Fibroblast of villous mesenchyme (primary cell): Measurements from ENCODE around the gene CCDC192. TPM values are rescaled to one million over a fixed set of nuclear protein-coding genes. Genes with fewer than 3 reads are reported as not detected.

Experiments
- DNase-seq: peaks from one replicate; pipeline ENCODE4 v3.0.0-alpha.2; 2010; ENCODE audit warnings: low read depth
- H3K4me3 ChIP-seq: 2 replicates; pipeline ENCODE4 v1.5.1; 2011; ENCODE audit warnings: low read depth, mild to moderate bottlenecking, low read length
- total RNA-seq: library from RNA; depleted of rRNA; stranded (reverse); fragments of >200 nt; gene quantifications from 2 replicates; pipeline ENCODE4 v1.2.3, GENCODE V29; 2012
- TF ChIP-seq, protein P1 (sequence below): IDR thresholded peaks from 2 replicates; pipeline ENCODE4 v1.5.1; 2012; ENCODE audit warnings: low read depth, mild to moderate bottlenecking, low read length; ENCODE audit not compliant: insufficient read depth

Gene CCDC192
- total RNA-seq, 1 donor, result not detected

DNA sequence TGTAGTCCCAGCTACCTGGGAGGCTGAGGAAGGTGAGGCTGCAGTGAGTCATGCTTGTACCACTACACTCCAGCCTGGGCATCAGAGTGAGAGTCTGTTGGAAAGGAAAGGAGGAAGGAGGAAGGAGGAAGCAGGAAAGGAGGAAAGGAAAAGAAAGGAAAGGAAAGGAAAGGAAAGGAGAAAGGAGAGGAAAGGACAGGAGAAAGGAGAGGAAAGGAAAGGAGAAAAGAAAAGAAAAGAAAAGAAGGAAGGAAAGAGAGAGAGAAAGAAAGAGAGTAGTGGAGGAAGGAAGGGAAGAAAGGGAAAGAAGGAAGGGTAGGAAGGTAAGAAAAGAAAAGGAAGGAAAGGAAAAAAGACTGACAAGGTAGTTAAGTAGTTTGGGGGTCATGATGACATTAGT lies 217.7 kb downstream of the CCDC192 start:
- no peak for DNase-seq
- TF ChIP-seq, protein P1, sequence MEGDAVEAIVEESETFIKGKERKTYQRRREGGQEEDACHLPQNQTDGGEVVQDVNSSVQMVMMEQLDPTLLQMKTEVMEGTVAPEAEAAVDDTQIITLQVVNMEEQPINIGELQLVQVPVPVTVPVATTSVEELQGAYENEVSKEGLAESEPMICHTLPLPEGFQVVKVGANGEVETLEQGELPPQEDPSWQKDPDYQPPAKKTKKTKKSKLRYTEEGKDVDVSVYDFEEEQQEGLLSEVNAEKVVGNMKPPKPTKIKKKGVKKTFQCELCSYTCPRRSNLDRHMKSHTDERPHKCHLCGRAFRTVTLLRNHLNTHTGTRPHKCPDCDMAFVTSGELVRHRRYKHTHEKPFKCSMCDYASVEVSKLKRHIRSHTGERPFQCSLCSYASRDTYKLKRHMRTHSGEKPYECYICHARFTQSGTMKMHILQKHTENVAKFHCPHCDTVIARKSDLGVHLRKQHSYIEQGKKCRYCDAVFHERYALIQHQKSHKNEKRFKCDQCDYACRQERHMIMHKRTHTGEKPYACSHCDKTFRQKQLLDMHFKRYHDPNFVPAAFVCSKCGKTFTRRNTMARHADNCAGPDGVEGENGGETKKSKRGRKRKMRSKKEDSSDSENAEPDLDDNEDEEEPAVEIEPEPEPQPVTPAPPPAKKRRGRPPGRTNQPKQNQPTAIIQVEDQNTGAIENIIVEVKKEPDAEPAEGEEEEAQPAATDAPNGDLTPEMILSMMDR, result no peak

GRCh38 chr5:127922603-127923002 lies 219.4 kb downstream of the CCDC192 start:
- TF ChIP-seq, protein P1, result no peak
- no peak overlapping the region for H3K4me3 ChIP-seq
- DNase-seq, result no peak

More for the DNA sequence above, 217.7 kb downstream of the CCDC192 start:
- H3K4me3 ChIP-seq, result no peak overlapping the region

DNA sequence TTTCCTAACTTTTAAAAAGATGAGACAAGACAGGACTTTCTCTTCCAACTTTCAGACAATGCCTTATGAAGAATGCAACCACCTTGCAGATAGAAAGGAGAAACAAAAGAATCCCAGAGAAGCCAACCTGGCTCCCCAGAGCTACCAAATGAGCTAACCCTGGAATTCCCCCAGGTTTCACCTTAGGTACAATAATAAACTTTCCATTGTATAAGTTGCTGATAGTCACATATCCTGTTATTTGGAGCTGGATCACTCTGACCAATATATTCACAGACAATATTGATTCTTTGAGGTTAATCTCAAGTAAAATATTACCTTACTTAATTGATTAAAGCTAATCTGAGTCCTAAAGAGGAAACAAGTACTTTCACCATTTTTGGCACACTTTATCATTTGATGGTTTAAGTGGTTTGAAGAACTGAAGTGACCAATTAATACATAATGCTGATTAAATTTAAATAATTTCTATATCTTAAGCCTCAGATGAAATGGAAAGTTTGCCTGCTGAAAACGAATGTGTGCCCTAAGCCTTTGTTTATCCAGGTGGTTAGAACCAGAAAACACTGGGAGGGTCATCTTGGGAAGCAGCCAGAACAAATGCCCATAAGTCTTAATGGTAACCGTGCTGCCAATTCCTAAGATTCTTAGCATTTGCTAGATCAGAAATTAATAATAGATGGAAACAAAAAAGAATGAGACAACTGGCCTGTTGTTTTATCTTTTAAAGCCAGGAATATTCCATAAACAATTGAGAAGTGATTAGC lies 220.8 kb downstream of the CCDC192 start:
- TF ChIP-seq, protein P1, result no peak
- H3K4me3 ChIP-seq, result no peak overlapping the region
- no peak for DNase-seq

DNA sequence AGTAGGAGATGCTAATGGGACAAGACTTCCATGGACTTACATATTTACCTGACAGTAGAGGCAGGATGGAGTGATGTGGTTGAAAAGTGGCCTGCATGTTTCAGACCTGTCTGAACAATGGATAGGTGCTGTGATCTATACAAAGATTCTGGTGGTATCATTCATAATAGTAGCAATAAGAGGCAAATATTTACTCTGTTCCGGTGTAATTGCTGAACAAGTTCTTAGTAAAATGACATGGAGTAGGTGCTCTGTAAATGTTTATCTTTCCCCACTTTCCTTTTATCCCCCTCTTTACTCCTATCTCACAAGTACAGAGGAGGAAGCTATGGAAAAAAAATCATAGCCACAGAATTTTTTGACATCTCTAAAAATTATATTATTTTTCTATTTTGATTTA lies 221.4 kb downstream of the CCDC192 start:
- DNase-seq, result no peak
- no peak overlapping the region for H3K4me3 ChIP-seq
- TF ChIP-seq, protein P1, result no peak

DNA sequence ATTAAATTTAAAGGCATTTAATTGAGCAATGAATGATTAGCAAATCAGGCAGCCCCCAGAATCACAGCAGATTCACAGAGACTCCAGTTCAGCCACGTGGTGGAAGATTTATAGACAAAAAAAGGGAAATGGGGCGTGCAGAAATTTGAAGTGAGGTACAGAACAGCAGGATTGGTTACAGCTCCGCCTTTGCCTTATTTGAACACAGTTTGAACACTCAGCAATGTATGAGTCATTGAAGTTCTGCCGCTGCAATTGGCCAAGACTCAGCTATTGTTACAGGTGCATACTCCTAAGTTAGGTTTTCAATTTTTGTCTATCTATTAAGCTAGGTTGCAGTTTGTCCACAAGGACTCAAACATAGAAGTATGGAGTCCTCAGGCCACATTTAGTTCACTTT lies 222.7 kb downstream of the CCDC192 start:
- no peak for DNase-seq
- H3K4me3 ChIP-seq, result no peak overlapping the region
- TF ChIP-seq, protein P1, result no peak

- DNase-seq, result no peak
- no peak overlapping the region for H3K4me3 ChIP-seq
- TF ChIP-seq, protein P1, result no peak
These were observed 223.8 kb downstream of the CCDC192 start for GRCh38 chr5:127926974-127927373.

- TF ChIP-seq, protein P1, result no peak
- no peak for DNase-seq
- H3K4me3 ChIP-seq, result no peak overlapping the region
These were observed 224.9 kb downstream of the CCDC192 start for GRCh38 chr5:127928053-127928452.
